SK-N-SH (cell line): ENCODE measurements around the gene PLEKHM1. TPM values are rescaled to one million over a fixed set of nuclear protein-coding genes. Genes with fewer than 3 reads are reported as not detected.

Source experiments
- CTCF ChIA-PET: fragments of 300-600, 350-600 bp; formaldehyde crosslinking; extraction: SDS; loops from one replicate; lab custom pipeline; 2021; lab: Yijun Ruan, JAX
- POLR2A ChIA-PET: fragments of 350-600 bp; sonication (Branson Sonifier 250); formaldehyde crosslinking; extraction: SDS; loops from one replicate; lab custom pipeline; 2020; ENCODE audit warnings: antibody characterized with exemption, inconsistent platforms; lab: Yijun Ruan, JAX
- DNase-seq: peaks from one replicate; pipeline ENCODE4 v3.0.0; 2012
- H2AFZ ChIP-seq: fragments of 200-600 bp; sonication (generic); 2 replicates; pipeline ENCODE4 v1.8.1; 2016; ENCODE audit warnings: antibody characterized with exemption, mild to moderate bottlenecking, low read depth
- H3F3A ChIP-seq: fragments of 200-600 bp; sonication (generic); replicated peaks from 2 replicates; pipeline ENCODE3; 2016; ENCODE audit warnings: antibody characterized with exemption, mild to moderate bottlenecking; ENCODE audit not compliant: insufficient read depth
- H3K27ac ChIP-seq, 2 experiments: fragments of 200-500 bp in 1 of 2; fragments of 200-600 bp in 1 of 2; sonication (Bioruptor generic) in 1 of 2; sonication (generic), shearing (Covaris generic) in 1 of 2; 2 replicates each; pipeline versions ENCODE4 v1.5.1 to v1.6.1; 2014 to 2016; ENCODE audit warnings: low read depth in 2 of 2, inconsistent platforms in 1 of 2, low read length in 1 of 2, mild to moderate bottlenecking in 1 of 2, mixed read lengths in 1 of 2
- H3K27me3 ChIP-seq: fragments of 200-600 bp; sonication (generic), shearing (Covaris generic); 2 replicates; pipeline ENCODE4 v1.6.1; 2016; ENCODE audit warnings: mixed run types; ENCODE audit not compliant: insufficient read depth
- H3K36me3 ChIP-seq, 2 experiments: fragments of 200-500 bp in 1 of 2; fragments of 200-600 bp in 1 of 2; sonication (Bioruptor generic) in 1 of 2; sonication (generic) in 1 of 2; replicated peaks in 1 of 2; 2 replicates each; pipeline versions ENCODE3 to v1.5.1; 2014 to 2016; ENCODE audit warnings: low read length in 1 of 2, mild to moderate bottlenecking in 1 of 2; ENCODE audit not compliant: insufficient read depth in 2 of 2, control insufficient read depth in 1 of 2
- H3K4me1 ChIP-seq, 2 experiments: fragments of 200-500 bp in 1 of 2; fragments of 200-600 bp in 1 of 2; sonication (Bioruptor generic) in 1 of 2; sonication (generic), shearing (Covaris generic) in 1 of 2; 2 replicates each; pipeline versions ENCODE4 v1.5.1 to v1.6.1; 2014 to 2016; ENCODE audit warnings: low read depth in 1 of 2, low read length in 1 of 2, mixed run types in 1 of 2; ENCODE audit not compliant: insufficient read depth in 2 of 2, control insufficient read depth in 1 of 2
- H3K4me2 ChIP-seq: fragments of 200-600 bp; sonication (generic), shearing (Covaris generic); 2 replicates; pipeline ENCODE4 v1.6.1; 2017; ENCODE audit warnings: mixed run types
- H3K4me3 ChIP-seq, 2 experiments: fragments of 200-500 bp in 1 of 2; fragments of 200-600 bp in 1 of 2; sonication (Bioruptor generic) in 1 of 2; sonication (generic), shearing (Covaris generic) in 1 of 2; 2 replicates each; pipeline versions ENCODE4 v1.5.1 to v1.8.1; 2014 to 2016; ENCODE audit warnings: low read depth in 2 of 2, inconsistent platforms in 1 of 2, low read length in 1 of 2, mild to moderate bottlenecking in 1 of 2, mixed read lengths in 1 of 2, moderate library complexity in 1 of 2
- H3K79me2 ChIP-seq: fragments of 200-600 bp; sonication (generic); 2 replicates; pipeline ENCODE4 v1.8.1; 2017; ENCODE audit warnings: mild to moderate bottlenecking; ENCODE audit not compliant: insufficient read depth
- H3K9ac ChIP-seq: fragments of 200-600 bp; sonication (generic); 2 replicates; pipeline ENCODE4 v1.6.1; 2017; ENCODE audit warnings: mixed run types
- H3K9me2 ChIP-seq: fragments of 200-600 bp; sonication (generic); 2 replicates; pipeline ENCODE4 v1.6.1; 2017; ENCODE audit warnings: mixed run types
- H3K9me3 ChIP-seq: fragments of 200-600 bp; sonication (generic); 2 replicates; pipeline ENCODE4 v1.6.1; 2017; ENCODE audit warnings: mixed run types, mild to moderate bottlenecking, moderate library complexity
- H4K20me1 ChIP-seq: fragments of 200-600 bp; sonication (generic); 2 replicates; pipeline ENCODE4 v1.6.1; 2017; ENCODE audit warnings: mild to moderate bottlenecking, mixed run types; ENCODE audit not compliant: insufficient read depth
- CHD2 ChIP-seq: fragments of 150-350 bp; IDR thresholded peaks from 2 replicates; pipeline ENCODE4 v1.6.1; 2018; ENCODE audit warnings: low read length; ENCODE audit not compliant: partially characterized antibody
- CTCF ChIP-seq: fragments of 200-600 bp; sonication (generic); IDR thresholded peaks from 2 replicates; pipeline ENCODE4 v1.6.1; 2017; ENCODE audit warnings: antibody characterized with exemption, mild to moderate bottlenecking, moderate library complexity
- EP300 ChIP-seq, 2 experiments: IDR thresholded peaks; 2 replicates each; pipeline versions ENCODE4 v1.4.0 to v1.6.1; 2012; ENCODE audit warnings: borderline replicate concordance in 1 of 2, low read depth in 1 of 2, low read length in 1 of 2
- EZH2phosphoT487 ChIP-seq: fragments of 200-600 bp; sonication (generic); IDR thresholded peaks from 2 replicates; pipeline ENCODE4 v1.6.1; 2017; ENCODE audit warnings: low read depth, mixed run types, mild to moderate bottlenecking, antibody characterized with exemption, moderate library complexity, borderline replicate concordance
- FOSL2 ChIP-seq: IDR thresholded peaks from 2 replicates; pipeline ENCODE4 v1.4.0; 2012; ENCODE audit warnings: low read depth, mild to moderate bottlenecking, moderate library complexity, borderline replicate concordance
- FOXJ3 ChIP-seq: sonication (generic); formaldehyde crosslinking; IDR thresholded peaks from 2 replicates; pipeline ENCODE4 v1.5.1; 2020; ENCODE audit warnings: mild to moderate bottlenecking, missing genetic modification reagents
- GATA2 ChIP-seq: sonication (generic); formaldehyde crosslinking; IDR thresholded peaks from 2 replicates; pipeline ENCODE4 v1.5.0; 2020; ENCODE audit warnings: mild to moderate bottlenecking, missing genetic modification reagents
- PBX3 ChIP-seq: IDR thresholded peaks from 2 replicates; pipeline ENCODE4; 2012
- POLR2AphosphoS5 ChIP-seq: IDR thresholded peaks from 2 replicates; pipeline ENCODE4 v1.6.1; 2012; ENCODE audit warnings: low read depth, low read length
- RCOR1 ChIP-seq: fragments of 150-350 bp; IDR thresholded peaks from 2 replicates; pipeline ENCODE4 v1.6.1; 2017; ENCODE audit warnings: antibody characterized with exemption, low read length
- RFX5 ChIP-seq: IDR thresholded peaks from 2 replicates; pipeline ENCODE4 v1.6.1; 2012; ENCODE audit warnings: mild to moderate bottlenecking, improper control_type of control experiment, low read length
- USF1 ChIP-seq: IDR thresholded peaks from 2 replicates; pipeline ENCODE4 v1.4.0; 2012; ENCODE audit warnings: low read depth, borderline replicate concordance
- YY1 ChIP-seq: IDR thresholded peaks from 2 replicates; pipeline ENCODE4 v1.4.0; 2012; ENCODE audit warnings: low read depth, mild to moderate bottlenecking
- WGBS: methylation state at CpG from one replicate; pipeline ENCODE4 v1.1.6; 2017; ENCODE audit warnings: low lambda C conversion rate; 5-methylcytosine and 5-hydroxymethylcytosine counted together
- polyA plus RNA-seq, 3 experiments: library from polyadenylated mRNA; depleted of rRNA; stranded (reverse); fragments of >200 nt; gene quantifications; 2 replicates each; pipeline ENCODE4 v1.2.3, GENCODE V29; 2012
- TF ChIP-seq, protein P1 (sequence below): fragments of 150-350 bp; IDR thresholded peaks from 2 replicates; pipeline ENCODE4 v1.6.1; 2016; ENCODE audit warnings: mild to moderate bottlenecking, low read depth, low read length
- TF ChIP-seq, protein P2 (sequence below): IDR thresholded peaks from 2 replicates; pipeline ENCODE4 v1.6.1; 2012; ENCODE audit warnings: mild to moderate bottlenecking, low read depth, low read length, moderate library complexity

Gene PLEKHM1
- polyA plus RNA-seq, 1 of the 3 experiments (the other 2 are of a cell fraction) = 12.3 TPM

DNA sequence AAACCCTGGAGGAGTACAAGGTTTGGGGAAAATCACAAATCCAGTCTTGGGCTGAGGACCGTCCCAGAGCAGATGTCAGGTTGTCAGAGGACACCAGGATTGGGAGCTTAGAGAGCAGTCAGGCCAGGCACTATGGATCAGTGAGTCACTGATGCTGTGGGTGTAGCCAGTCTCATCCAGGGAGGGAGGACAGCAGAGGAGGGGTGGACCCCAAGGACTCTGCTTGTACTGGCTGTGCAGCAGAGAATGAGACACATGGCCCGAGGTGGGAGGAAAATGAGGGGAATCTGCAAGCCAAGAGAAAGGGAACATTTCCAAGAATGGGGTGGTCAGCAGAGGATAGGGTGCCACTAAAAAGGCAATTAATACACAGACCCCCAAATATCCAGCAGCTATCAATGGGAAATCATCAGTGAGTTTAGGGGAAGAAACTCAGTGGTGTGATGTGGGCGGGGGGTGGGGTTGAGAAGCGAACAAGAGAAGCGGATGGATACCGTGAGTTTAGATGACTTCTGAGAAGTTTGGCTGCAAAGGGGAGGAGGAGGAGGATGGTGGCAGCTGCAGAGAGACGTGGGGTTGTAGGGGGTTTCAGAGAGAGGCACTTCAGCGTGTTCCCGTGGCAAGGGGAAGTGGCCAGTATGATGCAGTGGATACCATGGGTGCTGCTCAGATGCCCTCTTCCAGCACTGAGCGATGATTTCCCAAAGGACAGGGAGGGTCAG, 101.8 kb downstream of the PLEKHM1 start (continued):
- TF ChIP-seq, protein P1, sequence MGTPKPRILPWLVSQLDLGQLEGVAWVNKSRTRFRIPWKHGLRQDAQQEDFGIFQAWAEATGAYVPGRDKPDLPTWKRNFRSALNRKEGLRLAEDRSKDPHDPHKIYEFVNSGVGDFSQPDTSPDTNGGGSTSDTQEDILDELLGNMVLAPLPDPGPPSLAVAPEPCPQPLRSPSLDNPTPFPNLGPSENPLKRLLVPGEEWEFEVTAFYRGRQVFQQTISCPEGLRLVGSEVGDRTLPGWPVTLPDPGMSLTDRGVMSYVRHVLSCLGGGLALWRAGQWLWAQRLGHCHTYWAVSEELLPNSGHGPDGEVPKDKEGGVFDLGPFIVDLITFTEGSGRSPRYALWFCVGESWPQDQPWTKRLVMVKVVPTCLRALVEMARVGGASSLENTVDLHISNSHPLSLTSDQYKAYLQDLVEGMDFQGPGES = no peak
- TF ChIP-seq YY1 = no peak

GRCh38 chr17:45387739-45388138, 102.8 kb downstream of the PLEKHM1 start:
- Histone ChIP-seq H2AFZ (no peak overlapping the region), H3K79me2 (no peaks in the 10 kb centered on the region), H3K9me2 (no peaks in the 10 kb centered on the region), H3K36me3 (no peaks in the 10 kb centered on the region), H3K27me3 (no peaks in the 10 kb centered on the region), H3K27ac (no peak overlapping the region), H3K9me3 (no peaks in the 10 kb centered on the region), H3K9ac (no peak overlapping the region), H3F3A (no peaks in the 10 kb centered on the region), H3K4me3 (no peak overlapping the region), H3K4me2 (no peak overlapping the region), H3K4me1 (peaks cover 0 to 6% of the 10 kb centered on the region in 2 experiments; a peak in 1 of 4 replicates), H4K20me1 (no peaks in the 10 kb centered on the region)
- TF ChIP-seq PBX3 = no peak
- TF ChIP-seq EP300 (IDR thresholded peaks at IDR 0.05; ENCODE audit: borderline replicate concordance in 1 of 2, low read depth in 1 of 2, low read length in 1 of 2) = no peak
- TF ChIP-seq, protein P1 = no peak
- TF ChIP-seq FOXJ3 = no peak
- no peak for TF ChIP-seq EZH2phosphoT487
- TF ChIP-seq USF1 = no peak
- no peak for TF ChIP-seq POLR2AphosphoS5
- TF ChIP-seq RFX5 = no peak
- no peak for TF ChIP-seq CTCF
- TF ChIP-seq FOSL2 = no peak
- TF ChIP-seq GATA2 (CRISPR knock-in tag) = no peak
- no peak for TF ChIP-seq CHD2
- TF ChIP-seq, protein P2, sequence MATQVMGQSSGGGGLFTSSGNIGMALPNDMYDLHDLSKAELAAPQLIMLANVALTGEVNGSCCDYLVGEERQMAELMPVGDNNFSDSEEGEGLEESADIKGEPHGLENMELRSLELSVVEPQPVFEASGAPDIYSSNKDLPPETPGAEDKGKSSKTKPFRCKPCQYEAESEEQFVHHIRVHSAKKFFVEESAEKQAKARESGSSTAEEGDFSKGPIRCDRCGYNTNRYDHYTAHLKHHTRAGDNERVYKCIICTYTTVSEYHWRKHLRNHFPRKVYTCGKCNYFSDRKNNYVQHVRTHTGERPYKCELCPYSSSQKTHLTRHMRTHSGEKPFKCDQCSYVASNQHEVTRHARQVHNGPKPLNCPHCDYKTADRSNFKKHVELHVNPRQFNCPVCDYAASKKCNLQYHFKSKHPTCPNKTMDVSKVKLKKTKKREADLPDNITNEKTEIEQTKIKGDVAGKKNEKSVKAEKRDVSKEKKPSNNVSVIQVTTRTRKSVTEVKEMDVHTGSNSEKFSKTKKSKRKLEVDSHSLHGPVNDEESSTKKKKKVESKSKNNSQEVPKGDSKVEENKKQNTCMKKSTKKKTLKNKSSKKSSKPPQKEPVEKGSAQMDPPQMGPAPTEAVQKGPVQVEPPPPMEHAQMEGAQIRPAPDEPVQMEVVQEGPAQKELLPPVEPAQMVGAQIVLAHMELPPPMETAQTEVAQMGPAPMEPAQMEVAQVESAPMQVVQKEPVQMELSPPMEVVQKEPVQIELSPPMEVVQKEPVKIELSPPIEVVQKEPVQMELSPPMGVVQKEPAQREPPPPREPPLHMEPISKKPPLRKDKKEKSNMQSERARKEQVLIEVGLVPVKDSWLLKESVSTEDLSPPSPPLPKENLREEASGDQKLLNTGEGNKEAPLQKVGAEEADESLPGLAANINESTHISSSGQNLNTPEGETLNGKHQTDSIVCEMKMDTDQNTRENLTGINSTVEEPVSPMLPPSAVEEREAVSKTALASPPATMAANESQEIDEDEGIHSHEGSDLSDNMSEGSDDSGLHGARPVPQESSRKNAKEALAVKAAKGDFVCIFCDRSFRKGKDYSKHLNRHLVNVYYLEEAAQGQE = no peak
- TF ChIP-seq RCOR1 = no peak
- WGBS = 64% methylated on average over 3 of the region's 3 CpGs
- CTCF ChIA-PET = interaction anchor here (0.8 to 15.6 kb wide), 11 partner anchors 10 to 239 kb away, joined by 3 to 260 read pairs (median 4); partner anchors contain the start of genes FMNL1, HEXIM1 and MAP3K14
- no peak for DNase-seq
- POLR2A ChIA-PET = interaction anchor here (1.2 kb wide), 1 partner anchor 156 kb away, joined by 6 read pairs; no protein-coding TSS in a partner anchor
